Measurements from ENCODE around the gene CMTM4.

- TF ChIP-seq EZH2 (IDR thresholded peaks at IDR 0.05; ENCODE audit: borderline replicate concordance, low read depth, low read length, severe bottlenecking) (no peak), CTCF (IDR thresholded peaks at IDR 0.05; ENCODE audit: borderline replicate concordance, extremely low read depth, low read length, poor library complexity, severe bottlenecking) (no peak)
Observed at GRCh38 chr16:66575060-66575459, 121.5 kb downstream of the CMTM4 start.

All from DND-41 (cell line).